TTC549 (cell line): ENCODE data around the gene MGAT4A.
"Not testable (repeated sequence)": the region's sequence is repeated elsewhere in the genome, so short reads cannot be mapped to it uniquely, and the experiment has no call there.

Source experiments
- FAIRE-seq: peaks from 2 replicates; lab custom pipeline; 2012; peaks lifted over from hg19 to GRCh38; lab: Jason Lieb, UNC

The MGAT4A gene

DNA sequence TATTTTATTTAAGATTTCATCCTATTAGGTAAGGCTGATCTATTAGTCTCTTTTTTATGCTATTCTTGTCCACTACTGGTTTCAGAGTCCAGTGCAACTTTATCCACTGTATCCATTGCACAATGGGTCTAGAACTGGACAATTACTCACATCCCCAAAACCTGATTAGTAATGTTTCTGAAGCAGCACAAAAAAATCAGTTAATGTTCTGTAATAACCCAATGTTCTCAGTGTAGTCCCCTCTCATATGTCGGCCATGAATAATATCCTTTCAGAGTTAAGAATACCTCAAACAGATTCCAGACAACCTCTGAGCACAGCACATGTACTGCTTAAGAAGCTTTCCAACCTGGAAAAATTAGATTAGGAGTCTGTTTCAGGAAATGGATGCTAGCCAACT lies 29.7 kb downstream of the MGAT4A start:
- no peak for FAIRE-seq

DNA sequence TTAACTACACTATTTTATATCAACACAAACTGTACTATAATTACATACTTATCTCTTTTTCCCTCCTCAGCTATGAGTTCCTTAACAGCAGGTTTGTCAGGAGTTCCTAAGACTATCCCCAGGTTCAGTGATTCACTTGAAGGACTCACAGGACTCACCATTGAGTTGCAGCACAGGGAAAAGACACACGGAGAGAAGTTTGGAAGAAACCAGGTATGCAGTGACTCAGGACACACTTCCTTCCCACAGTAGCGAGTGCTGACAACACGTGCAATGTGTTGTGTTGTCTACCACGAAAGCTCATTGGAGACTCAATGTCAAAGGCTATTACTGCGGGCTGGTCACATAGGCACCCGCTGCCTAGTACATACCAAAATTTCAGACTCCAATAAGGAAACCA lies 32.0 kb downstream of the MGAT4A start:
- FAIRE-seq, result no peak

- no peak for FAIRE-seq
Measured at GRCh38 chr2:98697651-98698337, 33.1 kb downstream of the MGAT4A start.

- no peak for FAIRE-seq
Measured at GRCh38 chr2:98696200-98696599, 34.7 kb downstream of the MGAT4A start.

DNA sequence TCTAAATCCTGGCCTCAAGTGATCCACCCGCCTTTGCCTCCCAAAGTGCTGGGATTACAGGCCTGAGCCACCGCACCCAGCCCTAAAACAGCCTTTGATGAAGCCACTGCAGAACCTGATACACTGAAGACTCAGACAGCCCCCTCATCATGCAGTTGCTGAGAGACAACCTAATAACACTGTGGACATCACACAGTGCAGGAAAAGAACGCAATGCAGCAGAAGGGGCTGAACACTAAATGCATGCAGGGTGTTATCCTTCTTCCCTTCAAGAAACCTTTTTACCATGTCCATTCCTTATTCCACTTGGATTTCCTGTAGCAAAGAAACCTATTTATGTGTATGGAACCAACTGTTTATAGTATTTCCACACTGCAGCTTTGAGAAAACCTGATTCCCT lies 35.7 kb downstream of the MGAT4A start:
- no peak for FAIRE-seq

- no peak for FAIRE-seq
Measured at GRCh38 chr2:98693477-98693876, 37.5 kb downstream of the MGAT4A start.

DNA sequence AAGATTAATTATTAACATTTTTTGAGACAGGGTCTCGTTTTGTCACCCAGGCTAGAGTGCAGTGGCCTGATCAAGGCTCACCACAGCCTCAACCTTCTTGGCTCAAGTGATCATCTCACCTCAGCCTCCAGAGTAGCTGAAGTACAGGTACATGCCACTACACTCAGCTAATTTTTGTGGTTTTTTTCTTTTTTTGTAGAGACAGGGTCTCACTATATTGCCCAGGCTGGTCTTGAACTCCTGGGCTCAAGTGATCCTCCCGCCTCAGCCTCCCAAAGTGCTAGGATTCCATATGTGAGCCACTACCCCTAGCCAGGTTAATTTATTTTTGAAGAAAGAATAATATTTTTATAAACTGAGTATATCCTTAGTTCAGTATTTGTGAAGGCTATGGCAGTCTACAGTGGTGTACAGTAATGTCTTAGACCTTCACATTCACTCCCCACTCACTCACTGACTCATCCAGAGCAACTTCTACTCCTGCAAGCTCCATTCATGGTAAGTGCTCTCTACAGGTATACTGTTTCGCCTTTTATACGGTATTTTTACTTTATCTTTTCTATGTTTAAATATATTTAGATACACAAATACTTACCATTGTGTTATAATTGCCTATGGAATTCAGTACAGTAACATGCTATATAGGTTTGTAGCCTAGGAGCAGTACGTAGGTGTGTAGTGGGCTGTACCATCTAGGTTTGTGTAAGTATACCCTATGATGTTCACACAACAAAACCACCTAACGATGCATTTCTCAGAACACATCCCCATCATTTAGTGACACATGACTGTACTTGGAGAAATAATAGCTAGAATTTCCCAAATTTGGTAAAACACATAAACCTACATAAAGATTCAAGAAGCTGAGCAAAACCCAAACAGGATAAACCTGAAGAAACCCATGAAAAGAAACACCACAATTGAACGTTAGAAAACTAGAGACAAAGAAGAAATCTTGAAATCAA lies 38.6 kb downstream of the MGAT4A start:
- no peak for FAIRE-seq

GRCh38 chr2:98691303-98691702 lies 39.6 kb downstream of the MGAT4A start:
- FAIRE-seq, result no peak

GRCh38 chr2:98685930-98686887 lies 44.7 kb downstream of the MGAT4A start:
- FAIRE-seq, result no peak

GRCh38 chr2:98683728-98684127 lies 47.2 kb downstream of the MGAT4A start:
- FAIRE-seq, result no peak

DNA sequence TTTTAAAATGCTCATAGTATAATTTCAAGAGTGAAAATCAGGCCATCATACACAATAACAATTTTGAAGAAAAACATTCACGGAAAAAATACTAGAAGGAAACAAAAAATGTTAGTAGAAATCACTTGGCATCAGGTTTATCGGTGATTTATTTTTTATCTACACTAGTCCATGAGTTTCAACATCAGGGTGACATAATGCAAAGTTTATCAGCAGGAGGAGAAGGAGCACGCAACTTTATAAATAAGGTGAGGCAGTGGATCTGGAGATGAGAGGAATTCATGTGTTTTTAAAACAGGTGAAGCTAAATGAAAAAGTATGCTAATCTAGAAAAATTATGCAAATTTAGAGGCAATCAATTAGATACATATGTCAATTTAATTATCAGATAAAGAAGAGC lies 54.2 kb downstream of the MGAT4A start:
- no peak for FAIRE-seq

GRCh38 chr2:98674233-98674964 lies 56.5 kb downstream of the MGAT4A start:
- FAIRE-seq, result no peak

DNA sequence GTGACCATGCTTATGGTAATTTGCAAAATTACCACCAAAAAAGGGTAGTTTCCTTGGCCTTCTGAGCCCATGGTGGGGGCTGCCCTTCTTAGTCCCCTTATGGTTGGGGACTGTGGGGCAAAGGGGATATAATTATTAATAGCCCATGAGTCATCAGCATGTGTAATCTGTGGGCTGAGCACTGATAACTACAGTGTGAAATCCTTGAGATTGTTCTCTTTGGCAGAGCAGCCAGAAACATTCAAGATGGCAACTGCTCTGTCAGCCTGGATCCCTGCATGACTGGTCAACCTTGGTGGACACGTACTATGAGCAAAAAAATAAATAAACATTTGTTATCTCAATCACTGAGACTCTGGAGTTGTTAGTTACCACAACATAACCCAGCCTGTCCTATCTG lies 61.3 kb downstream of the MGAT4A start:
- FAIRE-seq, result no peak

- no peak for FAIRE-seq
Measured at GRCh38 chr2:98665677-98666076, 65.3 kb downstream of the MGAT4A start.

DNA sequence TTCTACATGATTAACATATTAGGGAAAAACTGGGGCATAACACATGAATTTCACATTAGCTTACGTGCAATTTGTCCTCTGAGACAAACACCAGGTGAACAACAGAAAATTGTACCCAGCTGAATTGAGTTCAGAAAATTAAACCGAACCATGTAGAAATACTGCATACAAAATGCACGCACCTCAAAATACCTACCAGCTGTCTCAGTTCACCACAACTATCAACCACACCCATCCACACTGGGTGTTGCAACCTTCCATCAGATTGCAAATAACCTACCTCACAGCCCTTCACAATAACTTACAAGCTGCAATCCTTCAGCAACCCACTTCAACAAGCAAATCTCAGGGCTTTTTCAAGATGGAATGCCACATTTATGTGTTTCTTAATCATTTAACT lies 66.6 kb downstream of the MGAT4A start:
- FAIRE-seq, result no peak

DNA sequence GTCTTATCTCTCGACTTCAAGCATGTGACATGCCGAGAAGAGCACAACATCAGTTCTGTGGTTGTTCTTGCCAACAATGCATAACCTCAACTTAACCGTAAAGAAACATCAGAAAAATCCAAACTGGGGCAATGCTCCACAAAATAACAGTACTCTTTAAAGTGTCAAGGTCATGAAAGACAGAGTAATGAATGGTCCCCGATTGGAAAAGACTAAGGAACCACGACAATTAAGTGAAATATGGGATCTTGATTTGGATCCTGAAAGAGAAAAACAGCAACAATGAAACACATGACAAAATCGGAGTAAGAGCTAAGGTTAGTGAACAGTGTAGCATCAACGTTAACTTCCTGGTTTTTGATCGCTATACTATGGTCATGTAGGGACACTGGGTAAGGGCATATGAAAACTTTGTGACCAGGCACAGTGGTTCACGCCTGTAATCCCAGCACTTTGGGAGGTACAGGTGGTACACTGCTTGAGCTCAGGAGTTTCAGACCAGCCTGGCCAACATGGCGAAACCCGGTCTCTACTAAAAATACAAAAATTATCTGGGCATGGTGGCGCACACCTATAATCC lies 67.3 kb downstream of the MGAT4A start:
- FAIRE-seq, result no peak

GRCh38 chr2:98659491-98659840 lies 71.5 kb downstream of the MGAT4A start:
- not testable (repeated sequence) for FAIRE-seq

GRCh38 chr2:98658816-98659490 lies 72.0 kb downstream of the MGAT4A start:
- no peak for FAIRE-seq

- FAIRE-seq, result no peak
Measured at GRCh38 chr2:98656800-98657199, 74.1 kb downstream of the MGAT4A start.

- no peak for FAIRE-seq
Measured at GRCh38 chr2:98654699-98655495, 76.0 kb downstream of the MGAT4A start.
